Muscle layer of colon (tissue), 2 donors: ENCODE results near the gene DAB1.
A peak's percentile ranks its signal among the peaks of the same experiment; 100 is the strongest.

Experiments used
- H3K27ac ChIP-seq: one replicate; pipeline ENCODE4 v1.7.0; 2013; ENCODE audit warnings: low read depth, mild to moderate bottlenecking, low read length, moderate library complexity
- H3K27me3 ChIP-seq, 2 donors: one replicate each; pipeline ENCODE4 v1.7.0; 2013; ENCODE audit warnings: low read length in 2 of 2, mild to moderate bottlenecking in 2 of 2; ENCODE audit not compliant: insufficient read depth in 2 of 2, control insufficient read depth in 1 of 2
- H3K36me3 ChIP-seq: one replicate; pipeline ENCODE4 v1.7.0; 2013; ENCODE audit warnings: mild to moderate bottlenecking, low read length; ENCODE audit not compliant: insufficient read depth
- H3K4me1 ChIP-seq: one replicate; pipeline ENCODE4 v1.7.0; 2013; ENCODE audit warnings: mild to moderate bottlenecking, low read length; ENCODE audit not compliant: insufficient read depth
- H3K4me3 ChIP-seq, 2 donors: one replicate each; pipeline ENCODE4 v1.7.0; 2013; ENCODE audit warnings: low read length in 2 of 2, low read depth in 1 of 2, mild to moderate bottlenecking in 1 of 2, moderate library complexity in 1 of 2
- H3K9ac ChIP-seq: one replicate; pipeline ENCODE4 v1.7.0; 2013; ENCODE audit warnings: low read length
- H3K9me3 ChIP-seq: one replicate; pipeline ENCODE4 v1.7.0; 2013; ENCODE audit warnings: mild to moderate bottlenecking, low read length
- donor health status: abdominal sarcoma.
- donor health status: Adenocarcinoma of cecum.

DAB1 gene

GRCh38 chr1:57423656-57424211 is at the start of gene DAB1:
DAB1 (minus strand) TSS chr1:57424060; CDS start chr1:57291030, 133,030 bp downstream.
- Histone ChIP-seq H3K9me3 (no peaks in the 10 kb centered on the region), H3K4me1 (peaks cover 9% of the 10 kb centered on the region), H3K4me3 (peak within 1 kb of the TSS; percentile 32 to 57), H3K36me3 (no peaks in the 10 kb centered on the region), H3K27ac (no peak within 1 kb of the TSS), H3K27me3 (peaks cover 42 to 53% of the 10 kb centered on the region in 2 donors), H3K9ac (no peak within 1 kb of the TSS)

GRCh38 chr1:57473448-57473847 is 49.6 kb upstream of the DAB1 start:
- H3K27ac ChIP-seq: no peak overlapping the region
- H3K27me3 ChIP-seq: no peaks in the 10 kb centered on the region
- no peak overlapping the region for H3K9ac ChIP-seq

GRCh38 chr1:57471995-57472394 is 48.1 kb upstream of the DAB1 start:
- H3K9ac ChIP-seq: no peak overlapping the region
- H3K9me3 ChIP-seq: no peaks in the 10 kb centered on the region
- no peak overlapping the region for H3K4me3 ChIP-seq
- H3K27ac ChIP-seq: no peak overlapping the region
- no peaks in the 10 kb centered on the region for H3K4me1 ChIP-seq
- no peaks in the 10 kb centered on the region for H3K27me3 ChIP-seq
- H3K36me3 ChIP-seq: no peaks in the 10 kb centered on the region

More at GRCh38 chr1:57473448-57473847, 49.6 kb upstream of the DAB1 start:
- Histone ChIP-seq H3K4me1 (no peaks in the 10 kb centered on the region), H3K36me3 (no peaks in the 10 kb centered on the region), H3K9me3 (no peaks in the 10 kb centered on the region), H3K4me3 (no peak overlapping the region)

- H3K4me3 ChIP-seq: no peak overlapping the region
These were observed 46.2 kb upstream of the DAB1 start for GRCh38 chr1:57470036-57470435.

GRCh38 chr1:57468641-57469523 is 45.0 kb upstream of the DAB1 start:
- Histone ChIP-seq H3K27me3 (no peaks in the 10 kb centered on the region), H3K9ac (no peak overlapping the region), H3K4me3 (no peak overlapping the region), H3K36me3 (no peaks in the 10 kb centered on the region), H3K4me1 (no peaks in the 10 kb centered on the region), H3K27ac (no peak overlapping the region), H3K9me3 (no peaks in the 10 kb centered on the region)

More at GRCh38 chr1:57470036-57470435, 46.2 kb upstream of the DAB1 start:
- Histone ChIP-seq H3K36me3 (no peaks in the 10 kb centered on the region), H3K9me3 (no peaks in the 10 kb centered on the region), H3K27me3 (no peaks in the 10 kb centered on the region), H3K27ac (no peak overlapping the region), H3K4me1 (no peaks in the 10 kb centered on the region), H3K9ac (no peak overlapping the region)

- Histone ChIP-seq H3K9ac (no peak overlapping the region), H3K36me3 (no peaks in the 10 kb centered on the region), H3K9me3 (no peaks in the 10 kb centered on the region), H3K4me1 (no peaks in the 10 kb centered on the region), H3K27me3 (no peaks in the 10 kb centered on the region), H3K4me3 (no peak overlapping the region), H3K27ac (no peak overlapping the region)
These were observed 44.0 kb upstream of the DAB1 start for GRCh38 chr1:57467830-57468229.

- H3K4me3 ChIP-seq: no peak overlapping the region
- H3K9ac ChIP-seq: no peak overlapping the region
These were observed 40.9 kb upstream of the DAB1 start for GRCh38 chr1:57464756-57465155.

GRCh38 chr1:57463343-57463742 is 39.5 kb upstream of the DAB1 start:
- no peak overlapping the region for H3K4me3 ChIP-seq
- no peak overlapping the region for H3K27ac ChIP-seq
- no peak overlapping the region for H3K9ac ChIP-seq
- no peaks in the 10 kb centered on the region for H3K4me1 ChIP-seq
- H3K27me3 ChIP-seq: no peaks in the 10 kb centered on the region
- H3K9me3 ChIP-seq: no peaks in the 10 kb centered on the region
- no peaks in the 10 kb centered on the region for H3K36me3 ChIP-seq

More at GRCh38 chr1:57464756-57465155, 40.9 kb upstream of the DAB1 start:
- H3K36me3 ChIP-seq: no peaks in the 10 kb centered on the region
- H3K27me3 ChIP-seq: no peaks in the 10 kb centered on the region
- no peaks in the 10 kb centered on the region for H3K4me1 ChIP-seq
- H3K27ac ChIP-seq: no peak overlapping the region
- no peaks in the 10 kb centered on the region for H3K9me3 ChIP-seq

- Histone ChIP-seq H3K27me3 (no peaks in the 10 kb centered on the region), H3K9ac (no peak overlapping the region), H3K4me1 (no peaks in the 10 kb centered on the region), H3K4me3 (no peak overlapping the region), H3K9me3 (no peaks in the 10 kb centered on the region), H3K27ac (no peak overlapping the region), H3K36me3 (no peaks in the 10 kb centered on the region)
These were observed 37.5 kb upstream of the DAB1 start for GRCh38 chr1:57461405-57461804.

GRCh38 chr1:57451516-57451915 is 27.7 kb upstream of the DAB1 start:
- Histone ChIP-seq H3K4me3 (no peak overlapping the region), H3K4me1 (no peaks in the 10 kb centered on the region), H3K9ac (no peak overlapping the region), H3K9me3 (no peaks in the 10 kb centered on the region), H3K27ac (no peak overlapping the region), H3K36me3 (no peaks in the 10 kb centered on the region), H3K27me3 (no peaks in the 10 kb centered on the region)

- Histone ChIP-seq H3K4me3 (no peak overlapping the region), H3K27ac (no peak overlapping the region), H3K27me3 (no peaks in the 10 kb centered on the region), H3K4me1 (no peaks in the 10 kb centered on the region), H3K9ac (no peak overlapping the region), H3K9me3 (no peaks in the 10 kb centered on the region), H3K36me3 (no peaks in the 10 kb centered on the region)
These were observed 27.1 kb upstream of the DAB1 start for GRCh38 chr1:57450981-57451380.
